Endothelial cell of umbilical vein (primary cell): ENCODE data around the gene SLC22A8. TPM values are rescaled to one million over a fixed set of nuclear protein-coding genes. Genes with fewer than 3 reads are reported as not detected.

Experiments
- BruUV-seq: library from RNA; stranded (reverse); fragments of 400-500 nt; replicated peaks from 2 replicates; lab custom pipeline; 2021; lab: Mats Ljungman, UMichigan
- CTCF ChIA-PET: fragments of 300-600, 350-600 bp; sonication (Branson Sonifier 250); formaldehyde crosslinking; loops from one replicate; lab custom pipeline; 2021; ENCODE audit warnings: antibody characterized with exemption, inconsistent platforms; lab: Charles Lee
- POLR2A ChIA-PET: fragments of 300-600, 350-600 bp; sonication (Branson Sonifier 250); formaldehyde crosslinking; loops from one replicate; lab custom pipeline; 2021; ENCODE audit warnings: antibody characterized with exemption, inconsistent platforms; lab: Charles Lee
- DNase-seq: peaks from one replicate; pipeline ENCODE4 v3.0.0-alpha.2; 2011; ENCODE audit warnings: low read depth, low spot score
- FAIRE-seq: peaks from 2 replicates; lab custom pipeline; 2011; peaks lifted over from hg19 to GRCh38; lab: Jason Lieb, UNC
- H2AFZ ChIP-seq: 2 replicates; pipeline ENCODE4 v1.6.0; 2012; ENCODE audit warnings: low read depth, low read length, control low read depth, inconsistent platforms
- H3K27ac ChIP-seq: 2 replicates; pipeline ENCODE4 v1.5.1; 2011; ENCODE audit warnings: low read depth, mild to moderate bottlenecking, control low read depth, low read length, moderate library complexity; ENCODE audit not compliant: insufficient read depth
- H3K27me3 ChIP-seq, 2 experiments: 2 replicates each; pipeline versions ENCODE4 v1.6.0 to v1.6.1; 2011; ENCODE audit warnings: low read length in 2 of 2, mixed read lengths in 1 of 2; ENCODE audit not compliant: control insufficient read depth in 2 of 2, insufficient read depth in 2 of 2
- H3K36me3 ChIP-seq, 2 experiments: 2 replicates in 1 of 2; 3 replicates in 1 of 2; pipeline ENCODE4 v1.5.1; 2011; ENCODE audit warnings: low read length in 2 of 2, mild to moderate bottlenecking in 1 of 2, moderate library complexity in 1 of 2; ENCODE audit not compliant: control insufficient read depth in 2 of 2, insufficient read depth in 2 of 2; ENCODE audit errors: extremely low read depth in 1 of 2
- H3K4me1 ChIP-seq: 3 replicates; pipeline ENCODE4 v1.5.1; 2011; ENCODE audit warnings: mild to moderate bottlenecking, low read length; ENCODE audit not compliant: control insufficient read depth, insufficient read depth; ENCODE audit errors: extremely low read depth
- H3K4me2 ChIP-seq: 2 replicates; pipeline ENCODE4 v1.6.1; 2011; ENCODE audit warnings: low read length, control low read depth, mixed read lengths; ENCODE audit not compliant: insufficient read depth
- H3K4me3 ChIP-seq, 3 experiments: fragments of 200-600 bp in 1 of 3; sonication (generic), shearing (Covaris generic) in 1 of 3; replicated peaks in 1 of 3; 2 replicates each; pipeline ENCODE4 v1.5.1; 2011 to 2016; ENCODE audit warnings: control low read depth in 3 of 3, low read length in 3 of 3, mild to moderate bottlenecking in 2 of 3, inconsistent platforms in 1 of 3, low read depth in 1 of 3, moderate library complexity in 1 of 3; ENCODE audit not compliant: insufficient read depth in 1 of 3
- H3K79me2 ChIP-seq: 2 replicates; pipeline ENCODE4 v1.6.0; 2012; ENCODE audit warnings: low read length, inconsistent platforms; ENCODE audit not compliant: control insufficient read depth, insufficient read depth
- H3K9ac ChIP-seq: replicated peaks from 2 replicates; pipeline ENCODE3; 2011; ENCODE audit warnings: low read length, control low read depth; ENCODE audit not compliant: insufficient read depth; ENCODE audit errors: extremely low read depth
- H3K9me1 ChIP-seq: replicated peaks from 3 replicates; pipeline ENCODE4 v1.6.0; 2011; ENCODE audit warnings: mild to moderate bottlenecking, low read length; ENCODE audit not compliant: control insufficient read depth, insufficient read depth; ENCODE audit errors: extremely low read depth
- H3K9me3 ChIP-seq: replicated peaks from 2 replicates; pipeline ENCODE4 v1.5.1; 2012; ENCODE audit warnings: low read length, inconsistent platforms; ENCODE audit not compliant: control insufficient read depth, insufficient read depth
- H4K20me1 ChIP-seq: replicated peaks from 2 replicates; pipeline ENCODE3; 2011; ENCODE audit warnings: mild to moderate bottlenecking, low read length; ENCODE audit not compliant: control insufficient read depth, insufficient read depth; ENCODE audit errors: extremely low read depth
- CTCF ChIP-seq, 2 donors: IDR thresholded peaks; 1 replicate in 1 of 2; 2 replicates in 1 of 2; pipeline ENCODE4 v1.5.1; 2011; ENCODE audit warnings: low read length in 2 of 2, mild to moderate bottlenecking in 2 of 2, moderate library complexity in 2 of 2, control low read depth in 1 of 2, inconsistent platforms in 1 of 2, low read depth in 1 of 2; ENCODE audit not compliant: insufficient read depth in 1 of 2; ENCODE audit errors: extremely low read depth in 1 of 2
- EZH2 ChIP-seq: IDR thresholded peaks from 2 replicates; pipeline ENCODE4 v1.6.1; 2012; ENCODE audit warnings: borderline replicate concordance, low read depth, mild to moderate bottlenecking, moderate library complexity, low read length, inconsistent platforms; ENCODE audit not compliant: severe bottlenecking
- FOS ChIP-seq: IDR thresholded peaks from 2 replicates; pipeline ENCODE4 v1.6.1; 2011; ENCODE audit warnings: mild to moderate bottlenecking, low read length, moderate library complexity, borderline replicate concordance; ENCODE audit not compliant: insufficient read depth
- GATA2 ChIP-seq: IDR thresholded peaks from 2 replicates; pipeline ENCODE4 v1.7.0; 2011; ENCODE audit warnings: low read depth, mild to moderate bottlenecking, moderate library complexity, mixed read lengths, low read length; ENCODE audit not compliant: insufficient read length, insufficient read depth
- JUN ChIP-seq: IDR thresholded peaks from 2 replicates; pipeline ENCODE4 v1.6.1; 2011; ENCODE audit warnings: borderline replicate concordance, low read depth; ENCODE audit not compliant: insufficient read length, insufficient read depth
- MYC ChIP-seq: IDR thresholded peaks from one replicate; pipeline ENCODE4 v1.6.1; 2011; ENCODE audit warnings: mild to moderate bottlenecking, low read depth, low read length
- POLR2A ChIP-seq: IDR thresholded peaks from 2 replicates; pipeline ENCODE4 v1.6.1; 2012; ENCODE audit warnings: low read depth, mild to moderate bottlenecking, control low read depth, low read length
- POLR2AphosphoS5 ChIP-seq: IDR thresholded peaks from 2 replicates; pipeline ENCODE4 v1.6.1; 2012; ENCODE audit warnings: low read depth, mild to moderate bottlenecking, control low read depth, low read length, moderate library complexity; ENCODE audit not compliant: insufficient read depth
- dilution Hi-C: fragments of 300-500 bp; cut with MboI; formaldehyde crosslinking; loops from one replicate; pipeline ENCODE4 v1.15.0; 2019; ENCODE audit warnings: low sequenced_read_pairs; ENCODE audit not compliant: extremely low pct_ligation_motif_present
- intact Hi-C: fragments of 100-400 bp; cut with micrococcal nuclease; formaldehyde crosslinking; loops from one replicate; pipeline ENCODE4 v1.10.0; 2022
- polyA plus RNA-seq, 4 experiments: library from polyadenylated mRNA; depleted of rRNA in 3 of 4; stranded (reverse) in 3 of 4; unstranded in 1 of 4; fragments of >200 nt; gene quantifications; 2 replicates each; pipeline versions ENCODE4 v1.2.1 to v1.2.3, GENCODE V29; 2011 to 2012; ENCODE audit warnings: missing spikeins in 1 of 4
- total RNA-seq: library from RNA; stranded (reverse); gene quantifications from 2 replicates; pipeline ENCODE4 v1.2.3, GENCODE V29; 2021
- TF ChIP-seq, protein P1 (sequence below): IDR thresholded peaks from 2 replicates; pipeline ENCODE4 v1.6.1; 2011; ENCODE audit not compliant: insufficient read depth, insufficient read length

The SLC22A8 gene
- total and polyA plus RNA-seq, 2 donors (not counting 3 experiments of a cell fraction or from before 2014, with no cell fraction given) = not detected

DNA sequence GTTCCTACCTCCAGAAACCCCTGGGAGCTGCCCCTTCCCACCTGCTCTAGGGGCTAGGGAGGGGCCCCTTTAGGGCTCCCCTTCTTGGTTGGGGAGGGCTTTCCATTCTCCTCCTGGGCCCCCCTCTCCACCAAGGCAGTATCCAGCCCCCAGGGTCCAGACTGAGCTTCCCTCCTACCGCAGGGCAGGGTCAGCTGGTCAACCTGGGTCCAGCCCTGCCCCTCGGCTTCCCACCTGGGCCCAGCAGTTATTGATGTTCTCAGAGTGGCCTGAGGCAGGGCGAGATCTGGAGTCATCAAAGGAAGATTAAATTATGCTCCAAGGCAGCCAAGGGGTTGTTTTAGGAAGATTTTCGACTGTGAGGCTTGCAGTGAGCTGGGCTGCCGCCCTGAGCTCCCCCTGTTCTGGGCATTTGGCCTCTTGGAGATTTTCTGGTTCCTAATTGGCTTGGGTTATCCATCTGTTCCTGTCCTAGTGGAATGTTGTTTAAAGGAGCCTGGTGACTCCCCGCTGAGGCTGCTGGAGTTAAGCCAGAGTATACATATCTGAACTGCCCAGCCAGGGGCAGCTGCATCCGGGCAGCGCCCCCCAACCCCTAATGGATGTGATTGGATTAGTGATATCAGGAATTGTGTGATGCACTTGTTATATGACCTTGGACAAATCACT is 1.8 kb upstream of the SLC22A8 start:
- peaks cover 10% of the 10 kb centered on the region for H3K4me1 ChIP-seq
- TF ChIP-seq EZH2 (no peak), JUN (no peak), MYC (no peak), GATA2 (peak; percentile 94), POLR2AphosphoS5 (peak; percentile 83), FOS (peak; percentile 44), CTCF (IDR thresholded peaks at IDR 0.05; ENCODE audit: extremely low read depth in 1 of 2, insufficient read depth in 1 of 2, low read depth in 1 of 2, low read length in 2 of 2) (no peak), POLR2A (peak; percentile 44)
- TF ChIP-seq, protein P1, sequence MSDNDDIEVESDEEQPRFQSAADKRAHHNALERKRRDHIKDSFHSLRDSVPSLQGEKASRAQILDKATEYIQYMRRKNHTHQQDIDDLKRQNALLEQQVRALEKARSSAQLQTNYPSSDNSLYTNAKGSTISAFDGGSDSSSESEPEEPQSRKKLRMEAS = no peak
- no peaks in the 10 kb centered on the region for H4K20me1 ChIP-seq
- peak; percentile 80 for FAIRE-seq
- no peak overlapping the region for H2AFZ ChIP-seq
- H3K9ac ChIP-seq = no peak overlapping the region
- no peak overlapping the region for H3K4me3 ChIP-seq
- no TSS peak for BruUV-seq
- H3K36me3 ChIP-seq = no peaks in the 10 kb centered on the region
- H3K27me3 ChIP-seq = peaks cover 0 to 3% of the 10 kb centered on the region in 2 experiments
- no peak overlapping the region for H3K4me2 ChIP-seq
- dilution Hi-C loops = no loop called here
- H3K79me2 ChIP-seq = no peaks in the 10 kb centered on the region
- H3K9me3 ChIP-seq = no peaks in the 10 kb centered on the region
- no peak overlapping the region for H3K27ac ChIP-seq
- H3K9me1 ChIP-seq = no peaks in the 10 kb centered on the region
- intact Hi-C loops = loop anchor here (5.0 kb wide), 1 partner anchor 40 kb away; no protein-coding TSS in a partner anchor
- peak; percentile 95 for DNase-seq
- CTCF ChIA-PET = interaction anchor here (0.8 to 8.7 kb wide), 7 partner anchors 9 to 136 kb away, joined by 3 to 488 read pairs (median 4); partner anchors contain the start of gene SLC3A2
- POLR2A ChIA-PET = interaction anchor here (1.0 kb wide), 1 partner anchor 176 kb away, joined by 3 read pairs; no protein-coding TSS in a partner anchor
